OCI-LY1 (cell line): ENCODE data around the gene TIMM50.

Experiments used
- H2AFZ ChIP-seq: fragments of 200-600 bp; sonication (generic), shearing (Covaris generic); 2 replicates; pipeline ENCODE4 v1.6.0; 2014; ENCODE audit warnings: antibody characterized with exemption, mild to moderate bottlenecking, low read length
- H3F3A ChIP-seq: fragments of 200-600 bp; sonication (generic), shearing (Covaris generic); 2 replicates; pipeline ENCODE4 v1.6.0; 2014; ENCODE audit warnings: mild to moderate bottlenecking, antibody characterized with exemption, low read length, moderate library complexity; ENCODE audit not compliant: insufficient read depth
- H3K27ac ChIP-seq: fragments of 200-600 bp; sonication (generic); 2 replicates; pipeline ENCODE4 v1.5.1; 2014; ENCODE audit warnings: low read length, mixed run types, mild to moderate bottlenecking, low read depth; ENCODE audit not compliant: poor library complexity, severe bottlenecking
- H3K27me3 ChIP-seq: fragments of 200-600 bp; sonication (generic); 2 replicates; pipeline ENCODE4 v1.6.0; 2014; ENCODE audit warnings: antibody characterized with exemption, mild to moderate bottlenecking, low read length, moderate library complexity; ENCODE audit not compliant: insufficient read depth
- H3K36me3 ChIP-seq: fragments of 200-600 bp; sonication (generic); 2 replicates; pipeline ENCODE4 v1.6.1; 2014; ENCODE audit warnings: mild to moderate bottlenecking, antibody characterized with exemption, low read length, moderate library complexity, mixed read lengths; ENCODE audit not compliant: insufficient read depth
- H3K4me1 ChIP-seq: fragments of 200-600 bp; sonication (generic); 2 replicates; pipeline ENCODE4 v1.5.1; 2014; ENCODE audit warnings: mild to moderate bottlenecking, low read length, moderate library complexity; ENCODE audit not compliant: insufficient read depth, severe bottlenecking
- H3K4me2 ChIP-seq: fragments of 200-600 bp; sonication (generic), shearing (Covaris generic); 2 replicates; pipeline ENCODE4 v1.6.1; 2014; ENCODE audit warnings: low read length
- H3K4me3 ChIP-seq: fragments of 200-600 bp; sonication (generic); 2 replicates; pipeline ENCODE4 v1.5.1; 2014; ENCODE audit warnings: low read length, low read depth, mild to moderate bottlenecking, mixed read lengths; ENCODE audit not compliant: poor library complexity, severe bottlenecking
- H3K79me2 ChIP-seq: fragments of 200-600 bp; shearing (Covaris generic); 2 replicates; pipeline ENCODE4 v1.6.1; 2016; ENCODE audit warnings: mixed run types, low read length, mixed read lengths; ENCODE audit not compliant: insufficient read depth
- H3K9ac ChIP-seq: fragments of 200-600 bp; sonication (generic), shearing (Covaris generic); 2 replicates; pipeline ENCODE4 v1.6.1; 2014; ENCODE audit warnings: mild to moderate bottlenecking, low read length, mixed read lengths
- H3K9me2 ChIP-seq: fragments of 200-600 bp; sonication (generic), shearing (Covaris generic); 2 replicates; pipeline ENCODE4 v1.6.1; 2014; ENCODE audit warnings: low read depth, mild to moderate bottlenecking, low read length, mixed read lengths
- H3K9me3 ChIP-seq: fragments of 200-600 bp; shearing (Covaris generic); 2 replicates; pipeline ENCODE4 v1.6.1; 2014; ENCODE audit warnings: low read length, mixed read lengths
- H4K20me1 ChIP-seq: fragments of 200-600 bp; sonication (generic), shearing (Covaris generic); 2 replicates; pipeline ENCODE4 v1.6.0; 2016; ENCODE audit warnings: mild to moderate bottlenecking, low read length; ENCODE audit not compliant: insufficient read depth
- CTCF ChIP-seq: fragments of 200-600 bp; sonication (generic), shearing (Covaris generic); IDR thresholded peaks from 2 replicates; pipeline ENCODE4 v1.5.1; 2017; ENCODE audit warnings: mild to moderate bottlenecking, antibody characterized with exemption, low read length, moderate library complexity, mixed read lengths
- EZH2 ChIP-seq: fragments of 200-600 bp; sonication (generic), shearing (Covaris generic); IDR thresholded peaks from 2 replicates; pipeline ENCODE4 v1.8.0; 2017; ENCODE audit warnings: borderline replicate concordance, mixed run types, mild to moderate bottlenecking, antibody characterized with exemption, low read length, moderate library complexity, mixed read lengths

TIMM50 gene

GRCh38 chr19:39434123-39435076 is 46.2 kb upstream of the TIMM50 start:
- Histone ChIP-seq H3K4me1 (peaks cover 26% of the 10 kb centered on the region), H3K4me2 (peak overlapping the region; percentile 80), H3K9me2 (no peaks in the 10 kb centered on the region), H3K9me3 (no peaks in the 10 kb centered on the region), H3K9ac (peak overlapping the region; percentile 98), H4K20me1 (0 out of 2 replicates have a peak, but pooled peaks cover 2% of the 10 kb centered on the region), H3K36me3 (peaks cover 44% of the 10 kb centered on the region), H3K27ac (no peak overlapping the region), H3K27me3 (no peaks in the 10 kb centered on the region), H3K4me3 (peak overlapping the region; percentile 97), H3F3A (peaks cover 5% of the 10 kb centered on the region; the same call in 1 of the 2 replicates), H3K79me2 (peaks cover 9% of the 10 kb centered on the region; the same call in 1 of the 2 replicates), H2AFZ (no peak overlapping the region)
- TF ChIP-seq EZH2 (no peak), CTCF (no peak)

GRCh38 chr19:39435499-39436349 is 44.9 kb upstream of the TIMM50 start, which contains the start of gene RPS16:
TSS of gene RPS16 (minus strand) at chr19:39435949. CDS start at chr19:39435895, 54 bp downstream.
- Histone ChIP-seq H3K4me3 (peak within 1 kb of the TSS; percentile 97), H3K4me1 (peaks cover 39% of the 10 kb centered on the region), H3K27ac (peak within 1 kb of the TSS; percentile 51), H3K79me2 (peaks cover 9% of the 10 kb centered on the region; the same call in 1 of the 2 replicates), H3K4me2 (peak within 1 kb of the TSS; percentile 88), H3K9me3 (no peaks in the 10 kb centered on the region), H3K9ac (peak within 1 kb of the TSS; percentile 98), H3K27me3 (no peaks in the 10 kb centered on the region), H4K20me1 (0 out of 2 replicates have a peak, but pooled peaks cover 2% of the 10 kb centered on the region), H3K9me2 (no peaks in the 10 kb centered on the region), H2AFZ (no peak within 1 kb of the TSS), H3K36me3 (peaks cover 44% of the 10 kb centered on the region), H3F3A (peaks cover 5% of the 10 kb centered on the region; the same call in 1 of the 2 replicates)
- TF ChIP-seq EZH2 (no peak), CTCF (no peak)

- no peak for TF ChIP-seq EZH2
- TF ChIP-seq CTCF, result no peak
- H3K4me1 ChIP-seq, result peaks cover 44% of the 10 kb centered on the region
- H3F3A ChIP-seq, result peaks cover 5% of the 10 kb centered on the region; the same call in 1 of the 2 replicates
Observed at GRCh38 chr19:39436350-39436716, 44.3 kb upstream of the TIMM50 start.

More at GRCh38 chr19:39436350-39436716, 44.3 kb upstream of the TIMM50 start:
- peak overlapping the region; percentile 39 for H3K27ac ChIP-seq
- H3K9me2 ChIP-seq, result no peaks in the 10 kb centered on the region
- no peak overlapping the region for H2AFZ ChIP-seq
- peak overlapping the region; percentile 97 for H3K4me3 ChIP-seq
- peak overlapping the region; percentile 96 for H3K9ac ChIP-seq
- no peaks in the 10 kb centered on the region for H3K27me3 ChIP-seq
- H3K4me2 ChIP-seq, result peak overlapping the region; percentile 88
- peaks cover 40% of the 10 kb centered on the region for H3K36me3 ChIP-seq
- no peaks in the 10 kb centered on the region for H3K9me3 ChIP-seq
- peaks cover 9% of the 10 kb centered on the region; the same call in 1 of the 2 replicates for H3K79me2 ChIP-seq
- H4K20me1 ChIP-seq, result 0 out of 2 replicates have a peak, but pooled peaks cover 2% of the 10 kb centered on the region
